GM19193 (cell line): ENCODE data around the gene ZNF236.

Experiments
- POLR2A ChIP-seq: IDR thresholded peaks from 4 replicates; pipeline ENCODE4 v1.6.1; 2011; ENCODE audit not compliant: insufficient read depth, insufficient read length; ENCODE audit errors: extremely low read depth

Gene ZNF236

GRCh38 chr18:76937597-76937996 lies 115.2 kb downstream of the ZNF236 start:
- TF ChIP-seq POLR2A: no peak

DNA sequence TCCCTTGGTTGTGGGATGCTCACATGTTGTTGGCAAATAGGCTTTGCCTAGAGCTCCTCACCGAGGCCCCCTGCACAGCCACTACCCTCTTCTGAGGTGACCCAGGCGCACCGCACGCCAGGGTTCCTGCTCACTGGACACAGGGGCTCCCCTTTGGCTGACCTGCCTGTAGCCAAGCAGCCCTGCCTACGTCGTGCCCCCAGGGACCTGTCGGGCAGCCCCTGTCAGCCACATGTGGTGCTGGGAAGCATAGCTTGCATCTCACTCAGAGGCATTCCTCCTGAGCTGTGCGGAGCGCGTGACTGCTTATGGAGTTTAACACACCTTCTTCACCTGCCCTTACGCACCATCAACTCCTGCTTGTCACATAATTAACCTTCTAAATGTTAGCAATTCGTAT lies 116.3 kb downstream of the ZNF236 start:
- no peak for TF ChIP-seq POLR2A

GRCh38 chr18:76941284-76941683 lies 118.9 kb downstream of the ZNF236 start:
- no peak for TF ChIP-seq POLR2A

GRCh38 chr18:76943542-76944339 lies 121.4 kb downstream of the ZNF236 start:
- no peak for TF ChIP-seq POLR2A

DNA sequence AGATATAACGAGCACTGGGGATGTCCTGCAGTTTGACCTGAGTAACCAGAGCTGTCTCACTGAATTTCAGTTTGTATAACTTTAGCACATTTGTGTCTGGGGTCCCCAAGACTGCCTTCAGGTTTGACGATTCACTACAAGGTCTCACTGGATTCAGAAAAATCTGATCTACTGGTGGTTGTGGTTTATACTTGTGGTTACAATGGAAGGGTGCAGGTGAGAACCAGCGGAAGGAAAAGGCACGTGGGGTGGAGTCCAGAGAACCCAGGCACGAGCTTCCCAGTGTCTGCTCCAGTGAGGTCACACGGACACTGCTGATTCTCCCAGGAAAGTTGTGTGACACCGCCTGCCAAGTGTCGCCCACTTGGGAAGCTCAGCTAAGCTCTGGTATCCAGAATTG lies 126.0 kb downstream of the ZNF236 start:
- TF ChIP-seq POLR2A: no peak

DNA sequence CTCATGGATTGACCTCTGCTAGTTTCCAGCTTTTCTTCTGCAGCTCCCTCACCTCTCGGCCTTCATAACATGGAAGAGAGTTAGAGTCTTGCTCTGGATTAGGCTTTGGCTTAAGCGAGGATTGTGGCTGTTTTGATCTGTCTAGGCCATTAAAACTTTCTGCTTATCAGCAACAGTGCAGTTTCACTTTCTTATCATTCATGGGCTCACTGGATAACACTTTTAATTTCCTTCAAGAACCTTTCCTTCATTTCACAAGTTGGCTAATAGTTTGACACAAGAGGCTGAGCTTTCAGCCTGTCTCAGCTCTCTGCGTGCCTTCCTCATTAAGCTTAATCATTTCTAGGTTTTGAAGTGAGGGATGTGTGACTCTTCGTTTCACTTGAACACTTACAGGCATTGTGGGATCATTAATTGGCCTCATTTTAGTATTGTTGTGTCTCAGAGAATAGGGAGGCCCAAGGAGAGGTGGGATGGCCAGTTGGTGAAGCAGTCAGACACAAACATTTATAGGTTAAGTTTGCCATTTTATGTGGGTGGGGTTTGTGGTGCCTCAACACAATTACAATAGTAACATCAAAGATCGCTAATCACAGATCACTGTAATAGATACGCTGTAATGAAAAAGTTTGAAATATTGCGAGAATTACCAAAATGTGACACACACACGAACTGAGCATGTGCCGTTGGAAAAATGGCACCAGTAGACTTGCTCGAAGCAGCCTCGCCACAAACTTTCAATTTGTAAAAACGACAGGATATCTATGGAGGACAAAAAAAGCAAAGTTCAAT lies 129.3 kb downstream of the ZNF236 start:
- no peak for TF ChIP-seq POLR2A

GRCh38 chr18:76952747-76953146 lies 130.4 kb downstream of the ZNF236 start:
- TF ChIP-seq POLR2A: no peak

DNA sequence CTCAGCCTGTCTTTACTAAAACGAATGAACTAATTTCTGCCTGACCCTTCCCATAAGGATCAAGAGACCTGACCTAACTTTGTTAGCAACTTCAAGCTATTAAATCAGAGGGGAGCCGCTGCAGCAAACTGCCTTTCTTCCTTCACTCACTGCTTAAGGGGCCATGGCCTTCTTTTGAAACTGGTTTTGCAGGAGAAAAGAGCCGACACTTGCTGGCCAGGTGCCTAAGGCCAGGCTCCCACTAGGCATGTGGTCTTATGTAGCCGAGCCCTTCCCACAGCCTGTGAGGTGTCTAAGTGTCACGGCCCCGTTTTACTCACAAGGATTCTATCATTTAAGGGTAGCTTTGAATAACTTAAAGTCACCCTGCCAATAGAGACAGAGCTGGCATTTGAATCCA lies 130.8 kb downstream of the ZNF236 start:
- TF ChIP-seq POLR2A: no peak

DNA sequence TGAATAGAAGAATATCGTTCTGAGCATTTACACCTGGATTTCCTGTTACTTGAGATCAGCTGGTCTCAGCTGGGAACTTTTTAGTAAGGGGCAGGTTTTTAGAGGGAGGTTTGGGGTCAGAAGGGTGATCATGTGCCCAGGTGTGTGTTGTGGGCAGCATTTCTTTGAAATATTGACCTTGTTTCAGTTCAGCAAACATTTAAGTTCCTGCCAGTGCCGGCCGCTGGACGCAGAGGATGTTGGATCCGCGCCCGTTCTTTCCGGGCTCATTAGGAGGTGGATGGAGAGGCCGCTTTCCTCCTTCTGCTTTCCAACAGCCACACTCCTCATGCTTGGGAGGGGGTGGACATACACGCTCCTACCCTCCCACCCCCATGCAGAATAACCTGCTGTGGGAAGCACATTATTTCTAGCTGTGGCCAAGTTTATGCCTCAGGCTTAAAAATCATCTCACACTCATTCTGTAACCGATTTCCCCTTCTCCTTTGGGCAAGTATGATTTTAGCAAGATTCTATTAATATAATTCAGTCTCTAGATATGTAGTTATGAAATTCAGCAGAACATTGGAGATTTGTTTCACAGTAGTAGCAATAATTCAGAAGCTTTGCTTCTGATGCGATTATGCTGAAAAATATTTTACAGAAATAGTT lies 131.4 kb downstream of the ZNF236 start:
- no peak for TF ChIP-seq POLR2A

DNA sequence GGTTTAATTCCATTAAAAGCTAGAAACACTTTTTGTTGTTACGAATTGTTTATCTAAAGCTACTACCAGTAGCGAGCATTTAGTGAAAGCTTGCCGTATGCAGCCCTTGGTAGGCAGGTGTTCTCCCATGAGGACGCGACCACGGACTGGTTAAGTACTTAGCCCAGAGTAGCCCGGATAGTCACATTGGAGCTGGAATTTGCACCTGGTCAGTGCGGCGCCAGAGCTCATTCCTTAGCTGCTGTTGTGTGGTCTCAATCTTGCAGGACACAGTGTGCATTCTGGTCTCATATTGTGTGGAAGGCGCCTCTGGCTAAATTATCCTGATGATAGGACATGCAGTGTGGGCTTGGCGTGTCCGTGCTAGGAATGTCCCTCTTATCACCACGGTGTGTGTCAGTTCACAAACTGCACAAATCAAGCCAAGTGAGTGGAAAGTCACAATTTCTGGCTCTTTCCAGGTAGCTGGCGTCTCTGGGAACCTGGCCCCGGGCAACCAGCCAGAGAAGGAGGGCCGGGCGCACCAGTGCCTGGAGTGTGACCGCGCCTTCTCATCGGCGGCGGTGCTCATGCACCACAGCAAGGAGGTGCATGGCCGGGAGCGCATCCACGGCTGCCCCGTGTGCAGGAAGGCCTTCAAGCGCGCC lies 133.3 kb downstream of the ZNF236 start:
- TF ChIP-seq POLR2A: no peak

DNA sequence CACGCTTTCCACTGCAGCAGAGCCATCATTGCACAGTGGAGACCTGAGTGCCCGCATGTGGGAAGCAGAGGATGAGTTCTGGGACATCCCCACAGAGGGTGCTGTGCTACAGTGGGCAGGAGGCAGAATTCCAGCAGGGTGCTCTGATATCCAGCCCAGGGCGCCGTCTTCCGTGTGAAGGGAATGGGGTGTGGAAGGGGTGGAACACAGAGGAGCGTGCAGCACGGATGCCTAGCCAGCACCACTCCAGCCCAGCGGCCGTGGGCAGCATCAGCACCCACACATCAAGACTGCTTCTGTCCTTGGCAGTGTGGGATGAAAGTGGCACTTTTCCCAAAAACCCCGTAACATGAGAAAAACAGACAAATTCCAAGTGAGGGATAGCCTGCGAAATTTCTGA lies 134.3 kb downstream of the ZNF236 start:
- no peak for TF ChIP-seq POLR2A

DNA sequence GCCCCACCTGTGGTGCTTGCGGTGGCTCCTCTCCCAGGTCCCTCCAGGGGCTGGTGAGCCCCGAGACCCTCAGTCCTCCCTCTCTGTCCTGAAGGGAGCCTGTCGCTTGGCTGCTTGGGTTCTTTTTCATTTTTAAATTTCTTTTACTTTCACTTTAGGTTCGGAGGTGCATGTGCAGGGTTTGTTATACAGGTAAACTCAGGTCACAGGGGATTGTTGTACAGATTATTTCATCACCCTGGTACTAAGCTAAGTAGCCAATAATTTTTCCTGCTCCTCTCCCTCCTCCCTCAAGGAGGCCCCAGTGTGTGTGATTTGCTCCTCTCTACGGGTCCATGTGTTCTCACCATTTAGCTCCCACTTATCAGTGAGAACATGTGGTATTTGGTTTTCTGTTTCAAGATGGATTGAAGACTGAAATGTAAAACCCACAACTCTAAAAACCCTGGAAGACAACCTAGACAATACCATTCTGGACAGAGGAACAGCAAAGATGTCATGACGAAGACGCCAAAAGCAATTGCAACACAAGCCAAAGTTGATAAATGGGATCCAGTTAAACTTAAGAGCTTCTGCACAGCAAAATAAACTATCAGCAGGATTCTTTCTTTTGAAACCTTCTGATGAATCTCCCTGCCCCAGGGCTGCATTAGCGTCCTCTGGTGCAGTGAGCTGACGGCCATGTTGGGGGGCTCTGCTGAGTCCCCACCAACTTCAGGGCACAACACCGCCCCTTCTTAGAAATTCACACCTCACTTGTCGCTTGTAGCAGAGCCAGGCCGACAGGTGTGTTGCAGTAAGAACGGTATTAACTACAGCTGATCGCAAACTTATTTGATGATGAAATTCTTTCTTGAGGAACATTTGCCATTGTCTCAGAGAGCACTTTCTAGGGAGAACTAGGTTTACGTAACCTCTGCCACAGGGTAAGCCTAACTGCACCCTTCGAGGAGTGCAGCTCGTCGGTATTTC lies 135.3 kb downstream of the ZNF236 start:
- no peak for TF ChIP-seq POLR2A

DNA sequence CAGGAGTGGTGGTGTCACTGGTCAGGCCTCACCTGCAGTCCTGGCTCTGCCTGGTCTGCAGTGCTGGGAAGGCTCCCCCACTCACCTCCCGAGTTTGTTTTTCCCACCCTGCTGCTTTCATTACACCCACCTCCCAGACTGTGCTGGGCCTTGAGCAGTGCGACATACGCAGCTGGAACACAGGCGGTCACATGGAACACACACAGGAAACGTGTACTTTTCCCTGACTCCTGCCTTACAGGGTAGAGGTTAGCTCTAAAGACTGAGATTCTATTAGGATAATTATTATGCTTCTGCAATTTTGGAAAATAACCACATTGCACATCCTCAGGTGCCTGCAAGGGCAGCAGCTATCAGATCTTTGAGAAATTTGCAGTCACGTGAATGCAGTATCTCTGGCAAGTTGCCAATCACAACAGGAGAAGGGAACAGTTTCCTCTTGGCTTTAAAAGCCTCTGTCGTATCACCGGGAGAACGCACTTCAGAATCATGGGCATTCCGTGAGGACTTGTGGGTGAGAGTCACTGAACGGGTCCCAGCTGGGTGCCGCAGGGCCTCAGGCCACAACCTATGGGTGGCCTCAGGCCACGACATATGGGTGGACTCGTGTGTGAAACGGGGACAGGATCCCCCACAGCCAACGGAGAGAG lies 136.5 kb downstream of the ZNF236 start:
- no peak for TF ChIP-seq POLR2A
